ENCODE results near the gene SLC7A4.

The SLC7A4 gene

DNA sequence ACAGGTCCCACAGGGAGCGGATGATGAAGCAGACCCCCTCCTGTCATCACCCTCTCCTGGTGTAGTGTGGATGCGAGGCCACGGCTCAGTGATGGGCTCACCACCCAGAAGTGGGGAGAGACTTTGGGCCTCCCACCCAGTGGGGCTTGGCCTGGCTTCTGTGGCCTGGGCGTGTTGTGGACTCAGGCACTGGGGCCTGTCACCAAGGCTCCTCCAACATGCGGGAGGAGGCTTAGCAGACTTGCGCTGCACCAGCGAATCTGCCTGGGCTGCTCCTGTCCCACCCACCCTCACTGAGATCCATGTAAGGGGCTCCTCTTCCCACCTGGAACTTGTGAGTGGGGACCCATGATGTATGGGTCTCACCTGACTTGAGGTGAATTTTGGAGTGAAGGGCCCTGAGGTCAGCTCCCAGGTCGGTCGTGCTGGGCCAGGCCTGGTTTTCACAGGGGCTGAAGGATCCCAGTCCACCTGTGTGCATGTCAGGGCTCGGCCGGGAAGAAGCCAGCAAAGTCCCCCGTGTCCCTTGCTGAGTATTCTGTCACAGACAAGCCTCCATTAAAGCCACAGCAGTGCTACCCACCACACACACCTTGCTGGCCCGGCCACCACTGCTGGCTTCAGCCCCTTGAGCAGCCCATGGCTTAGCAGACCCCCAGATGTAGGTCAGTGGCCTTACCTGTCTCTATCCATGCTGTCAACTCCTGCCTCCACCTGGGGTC lies 34.7 kb downstream of the SLC7A4 start:
- DNase-seq, result no peak

DNA sequence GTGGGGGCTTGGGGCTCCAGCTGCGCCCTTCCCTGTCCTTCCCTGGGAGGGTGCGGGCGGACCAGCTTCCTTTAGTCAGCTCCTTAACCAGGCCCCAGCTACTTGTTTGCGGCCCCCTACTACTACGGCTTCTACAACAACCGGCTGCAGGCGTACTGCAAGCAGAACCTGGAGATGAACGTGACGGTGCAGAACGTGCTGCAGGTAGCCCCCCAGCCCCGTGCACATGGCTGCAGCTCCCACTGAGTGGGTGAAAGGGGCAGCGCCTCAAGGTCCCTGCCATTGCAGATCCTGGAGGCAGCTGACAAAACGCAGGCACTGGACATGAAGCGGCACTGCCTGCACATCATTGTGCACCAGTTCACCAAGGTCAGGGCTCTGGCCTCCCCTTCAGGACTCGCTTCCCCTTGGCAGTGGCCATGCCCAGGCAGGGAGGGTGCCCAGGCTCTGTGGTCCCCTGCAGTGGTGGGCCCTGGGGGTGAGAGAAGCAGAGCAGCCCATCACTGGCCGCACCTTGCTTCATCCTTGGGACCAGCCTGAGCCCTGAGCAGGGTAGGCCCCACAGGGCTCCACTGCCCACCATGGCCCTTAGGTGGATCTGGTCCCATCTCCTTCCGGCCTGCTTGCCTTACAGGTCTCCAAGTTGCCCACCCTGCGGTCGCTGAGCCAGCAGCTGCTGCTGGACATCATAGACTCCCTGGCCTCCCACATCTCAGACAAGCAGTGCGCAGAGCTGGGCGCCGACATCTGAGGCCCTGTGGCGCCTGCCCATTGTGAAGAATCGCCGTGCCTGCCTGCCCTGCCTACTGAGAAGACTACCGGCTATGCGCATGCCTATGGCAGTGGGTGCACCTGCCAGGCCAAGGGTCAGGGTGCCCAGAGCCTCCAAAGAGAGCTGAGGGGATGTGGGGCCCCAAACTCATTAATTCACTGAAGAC lies 35.5 kb downstream of the SLC7A4 start:
- DNase-seq, result no peak

GRCh38 chr22:20996031-20996410 lies 36.3 kb downstream of the SLC7A4 start:
- no peak for DNase-seq

DNA sequence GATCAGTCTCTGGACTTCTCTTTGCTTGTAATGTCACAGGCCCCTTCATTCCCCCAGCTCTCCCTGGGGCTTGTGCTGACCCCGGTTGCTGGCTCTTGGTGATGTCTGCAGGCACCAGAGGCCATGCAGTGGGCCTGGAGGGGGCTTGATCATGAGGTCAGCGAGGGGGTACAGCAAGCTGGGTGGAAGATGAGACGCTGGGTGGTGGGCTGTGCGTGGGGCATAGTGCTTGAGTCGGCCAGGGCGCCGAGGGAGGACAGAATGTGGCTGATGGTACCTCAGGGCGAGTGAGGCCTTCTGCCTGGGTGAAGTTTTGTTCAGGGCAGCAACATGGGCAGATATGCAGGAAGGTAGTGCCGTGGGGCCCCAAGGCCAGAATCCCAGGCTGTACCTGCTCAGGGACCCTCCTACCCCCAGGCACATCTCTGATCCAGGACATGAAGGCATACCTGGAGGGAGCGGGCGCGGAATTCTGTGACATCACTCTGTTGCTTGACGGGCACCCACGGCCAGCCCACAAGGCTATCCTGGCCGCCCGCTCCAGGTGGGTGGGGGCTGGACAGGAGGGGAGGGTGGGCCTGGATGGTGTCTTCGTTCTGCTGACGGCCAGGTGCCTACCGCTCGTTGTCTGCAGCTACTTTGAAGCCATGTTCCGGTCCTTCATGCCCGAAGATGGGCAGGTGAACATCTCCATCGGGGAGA lies 36.9 kb downstream of the SLC7A4 start:
- no peak for DNase-seq

DNA sequence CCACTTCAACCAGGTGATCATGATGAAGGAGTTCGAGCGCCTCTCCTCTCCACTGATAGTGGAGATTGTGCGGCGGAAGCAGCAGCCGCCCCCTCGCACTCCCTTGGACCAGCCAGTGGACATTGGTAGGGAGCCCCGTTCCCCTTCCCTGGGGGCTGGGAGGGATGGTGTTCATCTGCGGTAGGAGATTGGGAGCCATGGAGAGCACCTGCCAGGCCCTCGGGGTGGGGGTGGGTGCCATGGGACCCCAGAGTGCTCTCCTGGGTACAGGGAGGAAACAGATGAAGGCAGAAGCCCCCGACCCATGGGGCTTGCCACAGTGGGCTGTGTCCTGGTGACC lies 37.5 kb downstream of the SLC7A4 start:
- DNase-seq, result no peak

- DNase-seq, result no peak
Observed at GRCh38 chr22:20994128-20994901, 38.0 kb downstream of the SLC7A4 start.

- DNase-seq, result no peak
Observed at GRCh38 chr22:20993304-20994127, 38.8 kb downstream of the SLC7A4 start.

DNA sequence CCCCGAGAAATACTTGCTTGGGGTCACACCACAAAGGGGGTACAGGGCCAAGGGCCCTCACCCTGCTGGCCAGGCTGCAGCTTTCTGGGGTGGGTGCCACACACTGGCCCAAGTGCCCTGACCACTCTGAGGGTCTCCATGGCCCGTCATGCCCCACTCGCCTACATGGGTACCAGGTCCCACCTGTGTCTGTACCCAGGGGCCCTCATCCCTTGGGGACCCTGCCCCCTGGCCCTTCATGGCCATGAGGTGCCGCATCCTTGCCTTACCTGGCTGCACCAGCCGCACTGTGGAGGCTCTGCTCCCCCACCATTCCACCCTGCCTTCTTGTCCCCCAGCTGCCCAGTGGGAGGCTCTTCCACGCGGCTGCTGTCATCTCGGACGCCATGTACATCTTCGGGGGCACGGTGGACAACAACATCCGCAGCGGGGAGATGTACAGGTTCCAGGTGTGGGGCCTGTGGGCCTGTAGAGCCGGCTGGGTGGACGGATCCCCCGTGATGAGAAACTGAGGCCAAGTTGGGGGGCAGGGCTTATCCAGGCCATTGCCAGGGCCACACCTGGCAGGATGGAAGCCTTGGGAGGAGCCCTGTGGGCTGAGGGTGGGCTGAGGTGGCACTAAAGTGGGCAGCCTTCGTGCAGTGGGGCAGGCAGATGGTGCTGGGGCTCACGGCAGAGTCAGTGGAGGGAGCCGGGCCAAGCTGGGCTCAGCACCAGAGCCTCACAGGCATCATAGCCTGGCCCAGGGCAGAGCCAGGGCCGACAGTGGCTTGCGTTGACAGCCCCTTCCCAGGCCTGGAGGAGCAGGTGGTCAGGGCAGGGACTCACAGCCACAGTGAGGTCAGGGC lies 39.7 kb downstream of the SLC7A4 start:
- no peak for DNase-seq

GRCh38 chr22:20992056-20992442 lies 40.3 kb downstream of the SLC7A4 start:
- no peak for DNase-seq

DNA sequence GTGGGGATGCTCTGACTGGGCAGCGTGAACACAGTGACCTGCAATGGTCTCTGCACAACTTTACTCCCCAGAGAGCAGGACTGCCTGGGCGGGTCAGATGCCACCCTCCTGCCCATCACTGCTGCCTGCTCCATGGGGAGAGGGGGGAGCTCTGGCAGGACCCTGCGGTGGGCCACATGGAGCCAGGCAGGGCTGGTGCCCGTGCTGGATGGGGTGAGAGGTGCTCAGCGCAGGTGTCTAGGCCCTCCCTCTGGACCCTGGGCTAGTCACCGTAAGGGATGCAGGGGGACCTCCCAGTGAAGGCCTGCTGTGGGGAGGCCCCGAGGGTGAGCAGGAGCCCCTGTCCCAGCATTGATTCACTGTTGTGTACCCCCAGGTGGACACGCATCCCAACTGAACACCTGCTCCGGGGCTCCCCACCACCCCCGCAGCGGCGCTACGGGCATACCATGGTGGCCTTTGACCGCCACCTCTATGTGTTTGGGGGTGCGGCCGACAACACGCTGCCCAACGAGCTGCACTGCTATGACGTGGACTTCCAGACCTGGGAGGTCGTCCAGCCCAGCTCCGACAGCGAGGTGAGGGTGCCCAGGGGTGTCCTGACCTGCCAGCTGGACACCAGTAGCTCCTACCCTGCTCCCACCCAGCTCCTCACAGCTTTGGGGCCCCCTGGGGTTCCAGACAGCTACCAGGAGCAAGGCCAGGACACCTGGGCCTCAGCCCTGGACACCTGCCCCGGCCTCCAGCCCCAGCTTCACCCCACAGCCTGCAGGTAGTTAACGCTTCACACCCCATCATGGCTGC lies 40.9 kb downstream of the SLC7A4 start:
- no peak for DNase-seq

- DNase-seq, result no peak
Observed at GRCh38 chr22:20990184-20991180, 41.9 kb downstream of the SLC7A4 start.

- no peak for DNase-seq
Observed at GRCh38 chr22:20989323-20990138, 42.8 kb downstream of the SLC7A4 start.

DNA sequence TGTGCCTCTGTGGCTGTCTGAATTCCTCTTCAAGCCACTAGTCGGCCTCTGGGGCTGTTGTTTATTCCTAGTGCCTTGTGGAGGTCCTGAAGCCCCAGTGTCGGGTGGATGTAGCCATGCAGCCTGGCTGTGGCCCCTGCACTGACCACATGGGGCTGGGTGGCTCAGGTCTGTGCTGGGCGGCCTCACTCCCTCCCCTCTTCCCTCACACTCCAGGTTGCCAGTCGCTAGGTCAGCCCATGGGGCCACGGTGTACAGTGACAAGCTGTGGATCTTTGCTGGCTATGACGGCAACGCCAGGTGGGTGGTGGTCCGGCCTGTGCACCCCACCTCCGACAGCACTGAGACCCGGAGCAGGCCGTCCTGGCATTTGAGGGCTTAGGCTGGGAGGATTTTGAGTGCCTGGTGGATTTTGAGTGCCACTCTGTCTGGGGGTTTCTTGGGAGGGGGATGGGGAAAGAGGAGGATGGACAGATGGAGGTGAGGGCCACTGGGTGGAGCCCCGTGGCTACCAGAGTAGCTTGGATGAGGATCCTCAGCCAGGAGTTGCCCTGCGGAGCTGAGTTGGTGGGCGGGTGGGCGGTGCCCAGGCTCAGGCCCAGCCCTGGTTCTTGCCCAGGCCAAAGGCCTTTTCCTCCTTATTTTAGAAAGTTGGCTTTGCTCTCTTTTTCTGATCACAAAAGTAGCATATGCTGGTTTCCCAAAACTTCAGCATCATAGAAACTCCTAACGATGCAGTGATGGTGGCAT lies 43.6 kb downstream of the SLC7A4 start:
- DNase-seq, result no peak

DNA sequence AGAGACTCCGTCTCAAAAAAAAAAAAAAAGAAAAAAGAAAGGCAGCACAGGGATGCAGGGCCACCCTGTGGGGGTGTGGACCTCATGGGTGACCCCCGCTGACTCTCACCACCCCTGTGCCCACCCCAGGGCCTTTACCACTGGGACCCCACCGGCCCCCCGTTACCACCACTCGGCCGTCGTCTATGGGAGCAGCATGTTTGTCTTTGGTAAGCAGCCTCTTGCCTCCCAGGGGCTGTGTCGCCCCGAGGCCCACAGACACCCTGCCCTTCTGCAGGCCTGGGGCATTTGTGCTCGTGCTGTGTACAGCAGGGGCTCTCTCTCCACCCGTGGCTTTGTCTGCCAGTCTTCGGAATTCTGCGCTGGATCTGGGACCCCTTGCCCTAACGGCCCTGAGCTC lies 45.0 kb downstream of the SLC7A4 start:
- no peak for DNase-seq

DNA sequence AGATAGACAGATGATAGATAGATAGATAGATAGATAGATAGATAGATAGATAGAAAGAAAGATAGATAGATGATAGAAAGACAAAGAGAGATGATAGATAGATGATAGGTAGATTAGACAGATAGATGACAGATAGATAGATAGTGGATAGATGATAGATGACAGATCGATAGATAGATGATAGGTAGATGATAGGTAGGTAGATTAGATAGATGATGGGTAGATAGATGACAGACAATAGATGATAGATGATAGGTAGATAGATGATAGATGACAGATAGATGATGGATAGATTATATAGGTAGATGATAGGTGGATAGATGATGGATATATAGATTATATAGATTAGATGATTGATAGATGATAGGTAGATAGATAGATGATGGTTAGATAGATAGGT lies 46.0 kb downstream of the SLC7A4 start:
- DNase-seq, result no peak

DNA sequence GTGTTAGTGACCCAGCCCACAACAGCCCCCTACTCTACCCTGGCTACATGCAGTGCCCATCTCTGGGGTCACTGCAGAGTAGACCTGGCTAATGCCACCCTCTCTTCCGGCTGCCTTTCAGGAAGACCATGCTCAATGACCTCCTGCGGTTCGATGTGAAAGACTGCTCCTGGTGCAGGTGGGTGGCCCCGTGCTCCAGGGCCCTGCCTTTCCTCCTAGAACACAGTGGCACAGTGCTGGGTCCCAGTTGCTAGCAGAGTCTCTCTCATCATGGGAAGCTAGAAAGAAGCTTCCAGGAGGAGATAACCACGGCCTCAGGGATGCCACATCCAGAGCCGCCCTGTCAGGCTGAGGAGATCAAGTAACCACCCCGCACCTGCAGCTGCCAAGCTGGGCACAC lies 46.6 kb downstream of the SLC7A4 start:
- no peak for DNase-seq
